Measurements from ENCODE around the gene AEBP1.

Gene AEBP1

GRCh38 chr7:44066494-44067063 lies 37.6 kb upstream of the AEBP1 start:
- no peak for DNase-seq (ENCODE audit: low read depth in 4 of 4, low spot score in 1 of 4)

DNA sequence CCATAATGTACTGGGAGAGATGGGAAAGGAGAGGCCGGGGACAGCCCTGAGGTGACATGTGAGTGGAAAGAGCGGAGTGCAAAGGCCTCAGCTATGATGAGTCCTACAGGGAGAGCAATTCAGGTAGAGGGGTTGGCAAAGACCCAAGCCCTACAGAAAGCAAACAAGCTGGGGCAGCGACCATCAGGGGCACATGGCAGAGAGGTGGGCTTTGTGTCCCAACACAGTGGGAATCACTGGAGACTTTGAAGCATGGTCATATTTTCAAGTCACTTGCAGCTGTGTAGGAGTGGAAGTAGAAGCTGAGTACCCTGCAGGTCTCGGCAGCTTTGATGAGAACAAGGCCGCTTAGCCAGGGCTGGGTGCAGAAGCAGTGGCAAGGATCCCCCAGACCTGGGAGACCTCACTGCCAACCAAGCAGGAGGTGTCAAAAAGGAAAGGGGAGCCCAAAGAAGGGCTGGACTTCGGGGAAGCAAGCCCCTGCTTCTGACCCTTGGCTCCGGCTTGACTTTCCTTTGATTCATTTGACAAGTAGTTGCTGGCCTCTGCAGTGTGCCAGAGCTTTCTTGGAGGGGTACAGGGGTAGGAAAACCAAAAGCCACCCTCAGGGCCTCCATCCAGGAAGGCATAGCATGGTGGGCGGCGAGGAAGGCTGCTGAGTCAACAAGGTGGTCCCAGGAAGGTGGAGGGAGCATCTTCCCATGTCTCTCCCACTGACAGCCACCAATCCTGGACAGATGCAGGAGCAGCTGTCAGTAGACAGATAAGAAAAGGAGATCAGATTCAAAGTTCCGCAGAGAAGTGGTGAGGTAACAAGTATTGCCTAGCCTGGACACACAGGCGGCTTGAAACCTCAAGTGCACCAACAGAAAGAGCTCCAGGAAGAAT lies 36.8 kb upstream of the AEBP1 start:
- no peak for DNase-seq (ENCODE audit: low read depth in 4 of 4, low spot score in 1 of 4)

GRCh38 chr7:44068054-44068453 lies 36.1 kb upstream of the AEBP1 start:
- DNase-seq (ENCODE audit: low read depth in 4 of 4, low spot score in 1 of 4): no peak

GRCh38 chr7:44071726-44072363 lies 32.3 kb upstream of the AEBP1 start:
- DNase-seq (ENCODE audit: low read depth in 4 of 4, low spot score in 1 of 4): no peak

GRCh38 chr7:44072364-44073231 lies 31.5 kb upstream of the AEBP1 start:
- DNase-seq (ENCODE audit: low read depth in 4 of 4, low spot score in 1 of 4): no peak

GRCh38 chr7:44073664-44074348 lies 30.3 kb upstream of the AEBP1 start:
- no peak for DNase-seq (ENCODE audit: low read depth in 4 of 4, low spot score in 1 of 4)

DNA sequence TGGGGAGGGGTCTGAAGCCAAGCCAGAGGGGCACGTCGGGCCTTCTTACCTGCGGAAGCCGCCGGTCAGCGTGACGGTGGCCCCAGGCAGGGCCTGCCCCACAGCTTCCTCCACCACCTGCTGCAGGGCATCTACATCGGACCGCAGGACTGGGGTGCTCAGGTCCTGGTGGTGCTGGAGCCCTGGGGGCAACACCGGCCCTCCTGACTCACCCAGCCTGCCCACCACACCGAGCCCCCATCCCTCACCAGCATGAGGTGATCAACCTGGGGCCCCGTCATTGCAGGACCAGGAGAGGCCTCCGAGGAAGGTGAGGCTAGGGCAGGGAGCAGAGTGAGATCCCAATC lies 29.8 kb upstream of the AEBP1 start:
- DNase-seq (ENCODE audit: low read depth in 4 of 4, low spot score in 1 of 4): no peak

- no peak for DNase-seq (ENCODE audit: low read depth in 4 of 4, low spot score in 1 of 4)
Observed at GRCh38 chr7:44075296-44076075, 28.7 kb upstream of the AEBP1 start.

DNA sequence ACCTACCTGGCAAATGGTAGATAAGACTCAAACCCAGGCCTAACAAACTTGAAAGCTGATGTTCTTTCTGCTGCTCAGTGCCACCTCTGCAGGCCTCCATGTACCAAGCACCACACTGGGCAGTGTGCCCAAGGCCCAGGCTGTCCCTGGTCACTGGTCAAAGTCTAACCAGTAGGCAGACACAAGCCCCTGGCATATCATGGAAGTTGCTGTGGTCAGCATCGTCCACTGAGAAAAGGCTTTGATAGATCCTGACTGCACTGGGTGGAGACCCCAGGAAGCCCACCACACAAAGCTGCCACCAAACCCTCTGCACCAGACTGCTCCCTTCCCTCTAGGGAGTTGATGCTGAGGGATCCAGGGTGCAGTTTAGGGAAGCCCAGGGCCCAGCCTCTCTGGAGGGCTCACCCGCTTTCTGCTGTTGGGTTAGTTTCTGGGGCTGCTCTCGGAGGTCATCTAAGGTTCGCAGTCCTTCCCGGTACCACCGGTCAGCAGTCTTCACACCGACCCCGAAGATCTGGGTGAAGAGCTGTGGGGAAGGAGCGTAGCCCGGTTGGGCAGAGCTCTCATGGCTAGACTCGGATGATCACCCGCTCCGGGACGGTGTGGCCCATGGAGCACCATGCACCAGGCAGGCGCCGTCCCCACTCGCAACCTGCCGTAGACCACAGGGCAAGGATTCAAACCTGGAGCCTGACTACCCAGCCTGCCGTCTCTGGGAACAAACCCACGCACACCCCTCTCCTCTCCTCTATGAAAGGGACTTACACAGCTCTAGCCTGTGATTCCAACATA lies 27.8 kb upstream of the AEBP1 start:
- no peak for DNase-seq (ENCODE audit: low read depth in 4 of 4, low spot score in 1 of 4)

- no peak for DNase-seq (ENCODE audit: low read depth in 4 of 4, low spot score in 1 of 4)
Observed at GRCh38 chr7:44077061-44077460, 27.1 kb upstream of the AEBP1 start.

- DNase-seq (ENCODE audit: low read depth in 4 of 4, low spot score in 1 of 4): no peak
Observed at GRCh38 chr7:44077681-44078091, 26.5 kb upstream of the AEBP1 start.

DNA sequence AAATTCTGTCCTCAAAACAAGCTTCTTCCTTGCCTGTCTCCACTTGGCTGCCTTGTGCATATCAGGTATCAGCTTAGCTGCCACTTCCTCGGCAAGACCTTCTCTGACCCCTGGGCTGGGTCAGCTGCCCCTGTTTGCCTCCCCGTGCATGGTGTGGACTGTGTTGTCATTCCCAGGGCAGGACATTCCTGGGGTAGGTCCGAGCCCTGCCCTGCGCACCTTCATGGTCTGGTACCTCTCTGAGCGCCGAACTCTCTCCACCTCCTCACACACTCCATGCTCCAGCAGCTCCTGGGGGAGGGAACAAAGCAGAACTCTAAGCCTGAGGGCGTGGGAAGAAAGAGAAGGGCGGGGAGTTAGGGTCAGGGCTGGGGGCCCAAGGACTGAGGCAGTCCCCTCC lies 25.6 kb upstream of the AEBP1 start:
- DNase-seq (ENCODE audit: low read depth in 4 of 4, low spot score in 1 of 4): no peak

GRCh38 chr7:44079331-44080021 lies 24.7 kb upstream of the AEBP1 start:
- no peak for DNase-seq (ENCODE audit: low read depth in 4 of 4, low spot score in 1 of 4)

DNA sequence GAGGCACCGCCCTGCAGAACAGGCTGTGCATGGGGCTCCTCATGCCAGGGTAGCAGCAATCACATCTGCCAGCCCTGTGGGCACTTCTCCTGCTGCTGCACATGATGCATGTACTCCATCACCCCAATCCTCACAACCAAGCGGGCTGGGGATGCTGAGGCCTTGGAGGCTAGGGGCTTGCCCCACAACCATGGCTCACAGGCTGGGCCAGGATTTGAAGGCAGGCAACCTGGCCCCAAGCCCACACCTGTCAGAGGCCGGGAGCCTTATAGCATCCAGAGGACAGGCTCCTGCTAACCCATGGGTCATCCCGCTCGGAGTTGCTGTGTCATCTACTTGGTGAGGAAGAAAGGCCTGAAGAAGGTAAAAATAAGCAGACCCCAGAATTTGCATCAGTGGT lies 24.0 kb upstream of the AEBP1 start:
- no peak for DNase-seq (ENCODE audit: low read depth in 4 of 4, low spot score in 1 of 4)

DNA sequence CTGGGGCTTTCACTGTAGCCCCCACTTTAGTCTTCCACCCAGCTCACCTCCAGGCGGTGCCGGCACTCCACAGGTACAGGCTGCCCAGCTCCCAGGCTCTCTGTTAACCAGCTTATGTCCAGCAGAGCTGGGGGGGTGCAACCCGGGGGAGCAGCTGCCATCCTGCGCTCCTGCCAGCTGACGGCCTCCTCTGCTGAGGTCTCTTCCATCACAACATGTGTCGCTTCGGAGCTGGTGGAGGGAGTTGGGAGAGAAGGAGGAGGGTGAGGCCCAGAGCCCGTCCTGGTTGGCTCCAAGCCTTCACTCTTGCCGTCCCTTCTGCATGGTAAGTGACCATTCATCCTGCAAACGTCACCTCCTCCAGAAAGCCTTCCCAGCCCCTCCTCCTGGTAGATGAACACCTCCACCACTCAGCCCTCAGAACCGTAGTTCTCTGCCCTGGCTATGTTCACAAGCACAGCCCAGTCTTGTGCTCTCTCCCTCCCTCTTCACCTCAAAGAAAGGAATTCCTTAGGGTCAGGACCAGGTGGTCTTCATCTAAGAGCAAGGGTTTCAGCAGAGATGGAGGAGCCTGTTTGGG lies 23.4 kb upstream of the AEBP1 start:
- DNase-seq (ENCODE audit: low read depth in 4 of 4, low spot score in 1 of 4): no peak

- DNase-seq (ENCODE audit: low read depth in 4 of 4, low spot score in 1 of 4): no peak
Observed at GRCh38 chr7:44081266-44081748, 22.8 kb upstream of the AEBP1 start.

- DNase-seq (ENCODE audit: low read depth in 4 of 4, low spot score in 1 of 4): peak; percentile 91 to 98 (median 94)
Observed at GRCh38 chr7:44082541-44083207, 21.5 kb upstream of the AEBP1 start.

DNA sequence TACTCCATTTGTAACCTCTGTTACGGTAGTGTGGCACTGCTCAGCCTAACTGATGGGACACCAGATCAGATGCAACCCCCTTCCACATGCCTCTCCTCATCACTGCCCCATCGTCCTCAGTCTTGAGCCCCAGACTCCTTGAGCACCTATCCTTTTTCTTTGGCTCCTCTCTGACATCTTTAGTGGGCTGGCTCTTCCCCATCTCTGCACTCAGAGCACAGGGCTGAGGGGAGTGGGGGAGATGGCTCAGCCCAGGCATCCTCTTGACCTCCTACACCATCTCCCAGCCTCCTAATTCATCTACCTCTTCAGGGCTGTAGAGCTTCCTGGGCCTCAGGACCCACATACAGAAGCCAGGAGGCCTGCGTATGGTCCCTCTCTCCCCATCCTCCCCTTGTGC lies 20.3 kb upstream of the AEBP1 start:
- DNase-seq (ENCODE audit: low read depth in 4 of 4, low spot score in 1 of 4): no peak

All from stimulated activated CD4-positive, alpha-beta T cell treated with anti-CD3 and anti-CD28 coated beads, Interleukin-1b, Interleukin-23, amount 100 ng/mL, for 24 hours (primary cell).